Heart left ventricle (tissue), 16 donors: ENCODE results near the gene RPS26. TPM values are rescaled to one million over a fixed set of nuclear protein-coding genes. Genes with fewer than 3 reads are reported as not detected.

Experiments
- ATAC-seq, 4 donors: fragments of 200-7000 bp; cut with Tn5 transposase; one replicate each; pipeline ENCODE4 v1.9.1; 2020 to 2022; ENCODE audit warnings: moderate library complexity in 4 of 4, mild to moderate bottlenecking in 3 of 4, moderate number of reproducible peaks in 1 of 4
- DNase-seq, 5 donors: peaks; one replicate each; pipeline ENCODE4 v3.0.0-alpha.2; 2020
- H3K27ac ChIP-seq, 12 donors: fragments of 200-600 bp; sonication (generic) in 4 of 12; one replicate each; pipeline versions ENCODE4 v1.5.0 to v1.8.0; 2016 to 2022; ENCODE audit warnings: mild to moderate bottlenecking in 2 of 12
- H3K27me3 ChIP-seq, 9 donors: fragments of 200-600 bp; sonication (generic) in 2 of 9; one replicate each; pipeline versions ENCODE4 v1.5.1 to v1.8.0; 2016 to 2022; ENCODE audit warnings: mild to moderate bottlenecking in 3 of 9
- H3K36me3 ChIP-seq, 9 donors: fragments of 200-600 bp; sonication (generic) in 2 of 9; one replicate each; pipeline versions ENCODE4 v1.5.0 to v1.8.0; 2018 to 2022; ENCODE audit warnings: mild to moderate bottlenecking in 2 of 9
- H3K4me1 ChIP-seq, 12 donors: fragments of 200-600 bp; sonication (generic) in 4 of 12; one replicate each; pipeline versions ENCODE4 v1.5.0 to v1.8.0; 2016 to 2022; ENCODE audit warnings: mild to moderate bottlenecking in 3 of 12
- H3K4me3 ChIP-seq, 12 donors: fragments of 200-600 bp; sonication (generic) in 4 of 12; one replicate each; pipeline versions ENCODE4 v1.5.0 to v1.8.0; 2017 to 2022; ENCODE audit warnings: mild to moderate bottlenecking in 9 of 12, moderate library complexity in 4 of 12
- H3K9me3 ChIP-seq, 12 donors: fragments of 200-600 bp; sonication (generic) in 4 of 12; one replicate each; pipeline versions ENCODE4 v1.5.0 to v1.8.0; 2016 to 2022; ENCODE audit warnings: mild to moderate bottlenecking in 1 of 12
- POLR2A ChIP-seq, 2 donors: fragments of 450-650 bp; IDR thresholded peaks; one replicate each; pipeline ENCODE4 v1.6.1; 2017; ENCODE audit warnings: antibody characterized with exemption in 2 of 2, mild to moderate bottlenecking in 2 of 2, moderate library complexity in 2 of 2
- WGBS, 4 donors: extraction: QIAGEN DNeasy Blood & Tissue Kit in 2 of 4; methylation state at CpG; one replicate each; pipeline versions ENCODE4 v1.1.5 to v1.1.7; 2013 to 2018; 5-methylcytosine and 5-hydroxymethylcytosine counted together
- intact Hi-C, 10 donors: fragments of 100-400 bp; cut with DNase I; formaldehyde crosslinking; loops; one replicate each; pipeline versions ENCODE4 v1.11.1 to v1.14.2; 2022
- polyA plus RNA-seq, 2 donors: library from polyadenylated mRNA; stranded (reverse); fragments of 200-250 nt; gene quantifications; one replicate each; pipeline ENCODE4 v1.2.3, GENCODE V29; 2013
- total RNA-seq, 9 donors: library from RNA; depleted of rRNA in 2 of 9; stranded (reverse); fragments of >200 nt in 2 of 9; fragmentation: NEBNext Ultra II Directional in 3 of 9; extraction: Animal tissue kit (Norgen Biotek cat#: 25700) in 3 of 9; gene quantifications; one replicate each; pipeline versions ENCODE4 v1.1.0 to v1.2.4, GENCODE V29; 2016 to 2023
- TF ChIP-seq, protein P1 (sequence below), 12 donors: fragments of 200-600 bp; sonication (generic) in 4 of 12; IDR thresholded peaks; one replicate each; pipeline versions ENCODE4 v1.5.0 to v1.8.0; 2018 to 2022; ENCODE audit warnings: antibody characterized with exemption in 12 of 12, mild to moderate bottlenecking in 5 of 12
- donor health status: ischemic (EF 13 %, LVEDD 7.1; RV severe dilation, severe dysfunction).
- donor health status: healthy with polysubstance abuse.
- donor health status: DM: no; HTN: yes; CAD: no.
- donor health status: DM: no; HTN: no; CAD: no.
- donor health status: ischemic (EF 25% LVEDD 6.9; RV normal size, moderate dysfunction).
- donor health status: ischemic (EF 25% LVEDD 5.7; RV mildly dilated, moderate dysfunction).
- donor health status: healthy.
- donor health status: DM: yes; HTN: yes; CAD: no.
- donor health status: ischemic (EF 35%, LVEDD 5.7; RV mildly dilated, moderate dysfunction).
- donor health status: nonischemic (EF 11% LVEDD 7.7; RV severe dilation, severe dysfunction).
- donor health status: DM: yes; HTN: yes; CAD: no.
- donor health status: PGD.
- donor health status: ischemic (EF 29% LVEDD 5.4; RV normal size, mild dysfunction).
- donor health status: nonischemic (EF 23%, LVEDD 6.1; RV moderate dilation, normal function).

The RPS26 gene
- total and polyA plus RNA-seq, 11 donors: 11.7 to 1,433 (median 27.7) TPM

DNA sequence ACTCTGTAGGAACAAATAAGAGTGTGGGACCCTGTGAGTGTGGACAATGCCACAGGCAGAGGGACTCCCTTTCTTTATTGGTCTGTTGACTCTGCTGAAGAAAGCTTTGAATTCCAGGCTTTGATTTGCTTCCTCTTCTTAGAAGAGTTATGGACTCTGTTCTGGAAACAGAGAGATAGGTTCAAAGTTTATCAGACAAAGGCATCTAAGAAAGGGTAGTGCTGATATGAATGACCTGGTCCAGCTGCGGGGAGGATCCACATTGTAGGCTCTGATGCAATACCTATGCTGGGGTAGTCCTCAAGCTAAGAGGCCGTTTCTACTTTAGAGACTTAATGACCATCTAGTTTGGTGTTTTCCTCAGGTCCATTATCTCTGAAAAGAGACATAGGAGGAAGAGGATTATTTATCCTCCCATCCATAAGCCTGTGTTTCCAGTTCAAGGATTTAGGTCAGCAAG lies 31.6 kb upstream of the RPS26 start:
- no peak for DNase-seq
- intact Hi-C loops: no loop called here

DNA sequence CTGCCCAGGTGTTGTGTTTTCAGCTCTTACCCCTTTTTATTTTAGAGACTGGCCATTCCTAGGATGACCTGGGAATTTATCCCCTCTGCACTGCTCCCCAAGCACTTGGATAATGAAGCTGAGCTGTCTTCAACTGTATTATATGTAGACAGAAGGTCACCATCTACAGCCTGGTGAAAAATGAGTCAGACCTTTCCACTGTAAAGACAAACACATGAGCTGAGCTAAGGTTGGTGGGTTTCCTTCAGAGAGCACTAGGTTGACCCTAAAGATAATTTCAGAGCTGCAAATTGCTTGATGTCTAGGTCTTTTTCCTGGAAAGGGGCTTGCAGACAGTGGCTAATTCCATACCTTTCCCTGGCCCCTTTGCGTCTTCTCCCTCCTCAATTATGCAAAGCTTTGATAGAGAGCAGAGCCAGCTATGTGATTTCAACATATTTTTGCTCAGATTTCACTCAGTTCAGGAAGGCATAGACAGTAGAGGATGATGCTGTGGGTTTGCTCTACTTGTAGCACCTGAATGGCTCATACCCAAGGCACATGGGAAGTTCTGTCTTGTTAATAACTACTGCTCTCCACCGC lies 30.1 kb upstream of the RPS26 start:
- no peak for TF ChIP-seq POLR2A (IDR thresholded peaks at IDR 0.05)
- TF ChIP-seq, protein P1, sequence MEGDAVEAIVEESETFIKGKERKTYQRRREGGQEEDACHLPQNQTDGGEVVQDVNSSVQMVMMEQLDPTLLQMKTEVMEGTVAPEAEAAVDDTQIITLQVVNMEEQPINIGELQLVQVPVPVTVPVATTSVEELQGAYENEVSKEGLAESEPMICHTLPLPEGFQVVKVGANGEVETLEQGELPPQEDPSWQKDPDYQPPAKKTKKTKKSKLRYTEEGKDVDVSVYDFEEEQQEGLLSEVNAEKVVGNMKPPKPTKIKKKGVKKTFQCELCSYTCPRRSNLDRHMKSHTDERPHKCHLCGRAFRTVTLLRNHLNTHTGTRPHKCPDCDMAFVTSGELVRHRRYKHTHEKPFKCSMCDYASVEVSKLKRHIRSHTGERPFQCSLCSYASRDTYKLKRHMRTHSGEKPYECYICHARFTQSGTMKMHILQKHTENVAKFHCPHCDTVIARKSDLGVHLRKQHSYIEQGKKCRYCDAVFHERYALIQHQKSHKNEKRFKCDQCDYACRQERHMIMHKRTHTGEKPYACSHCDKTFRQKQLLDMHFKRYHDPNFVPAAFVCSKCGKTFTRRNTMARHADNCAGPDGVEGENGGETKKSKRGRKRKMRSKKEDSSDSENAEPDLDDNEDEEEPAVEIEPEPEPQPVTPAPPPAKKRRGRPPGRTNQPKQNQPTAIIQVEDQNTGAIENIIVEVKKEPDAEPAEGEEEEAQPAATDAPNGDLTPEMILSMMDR (IDR thresholded peaks at IDR 0.05): no peak
- no peak for ATAC-seq
- WGBS, 4 donors: 95 to 97% (median 95%) methylated on average over 2 of the region's 2 CpGs

More for the DNA sequence above, 31.6 kb upstream of the RPS26 start:
- no peak for TF ChIP-seq POLR2A (IDR thresholded peaks at IDR 0.05)
- TF ChIP-seq, protein P1 (IDR thresholded peaks at IDR 0.05): no peak
- H3K27me3 ChIP-seq: no peaks in the 10 kb centered on the region
- ATAC-seq: no peak
- H3K4me3 ChIP-seq: no peak overlapping the region
- peaks cover 0 to 13% (median 0%) of the 10 kb centered on the region in 9 donors for H3K36me3 ChIP-seq
- H3K27ac ChIP-seq: no peak overlapping the region
- H3K9me3 ChIP-seq: no peaks in the 10 kb centered on the region
- 75 to 92% (median 79%) methylated on average over 2 of the region's 2 CpGs for WGBS, 4 donors
- H3K4me1 ChIP-seq: peaks cover 0 to 15% (median 7%) of the 10 kb centered on the region in 12 donors

DNA sequence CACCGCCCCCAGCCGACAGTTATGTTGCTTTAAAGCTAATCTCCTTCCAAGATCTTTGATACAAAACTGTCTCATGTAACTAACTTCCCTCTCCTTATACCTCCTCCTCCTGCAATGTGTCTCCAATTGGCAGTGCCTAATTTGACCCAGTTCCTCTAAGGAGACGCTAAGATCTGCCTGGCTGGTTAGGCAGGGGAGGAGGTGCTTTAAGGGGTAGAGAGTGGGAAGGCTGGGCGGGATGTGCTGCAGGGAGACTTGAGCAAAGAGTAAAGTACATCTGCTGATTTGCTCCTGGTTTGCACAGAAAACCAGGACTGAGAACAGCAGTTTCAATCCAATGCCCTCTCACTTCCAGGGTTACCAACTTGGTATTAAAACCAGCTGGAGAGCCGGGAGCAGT lies 28.2 kb upstream of the RPS26 start:
- Histone ChIP-seq H3K9me3 (no peaks in the 10 kb centered on the region), H3K27me3 (no peaks in the 10 kb centered on the region), H3K27ac (no peak overlapping the region), H3K36me3 (peaks cover 0 to 21% (median 9%) of the 10 kb centered on the region in 9 donors), H3K4me3 (no peak overlapping the region), H3K4me1 (peaks cover 0 to 1% (median 0%) of the 10 kb centered on the region in 12 donors)
- ATAC-seq: no peak
- no peak for TF ChIP-seq POLR2A (IDR thresholded peaks at IDR 0.05)
- TF ChIP-seq, protein P1 (IDR thresholded peaks at IDR 0.05): no peak
- intact Hi-C loops: no loop called here
- no peak for DNase-seq
- 92 to 95% (median 94%) methylated on average over 5 of the region's 5 CpGs for WGBS, 4 donors

More for the DNA sequence above, 30.1 kb upstream of the RPS26 start:
- Histone ChIP-seq H3K4me3 (no peak overlapping the region), H3K4me1 (peaks cover 0 to 14% (median 7%) of the 10 kb centered on the region in 12 donors), H3K36me3 (peaks cover 0 to 13% (median 0%) of the 10 kb centered on the region in 9 donors), H3K27ac (no peak overlapping the region), H3K27me3 (no peaks in the 10 kb centered on the region), H3K9me3 (no peaks in the 10 kb centered on the region)
- intact Hi-C loops: no loop called here
- no peak for DNase-seq

DNA sequence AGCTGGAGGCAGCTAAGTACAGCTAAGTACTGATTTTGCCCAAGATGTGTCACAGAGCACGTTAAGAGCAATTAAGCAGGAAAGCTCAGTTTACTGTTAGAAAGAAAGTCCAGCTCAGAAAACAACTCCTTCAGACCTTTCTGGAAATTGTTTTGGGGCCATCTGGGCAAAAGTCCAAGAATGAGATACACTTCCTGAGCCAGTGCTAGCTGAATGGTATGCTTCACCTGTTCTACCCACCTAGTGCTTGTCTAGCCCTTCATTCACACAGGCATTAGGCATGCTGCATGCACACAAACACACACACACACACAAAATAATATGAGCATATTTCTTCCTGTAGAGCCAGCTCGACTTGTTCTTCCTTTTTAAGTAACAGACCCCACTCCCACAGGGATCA lies 27.5 kb upstream of the RPS26 start:
- WGBS, 4 donors: 45 to 62% (median 52%) methylated on average over 2 of the region's 2 CpGs
- intact Hi-C loops: no loop called here
- peaks cover 0 to 26% (median 10%) of the 10 kb centered on the region in 9 donors for H3K36me3 ChIP-seq
- ATAC-seq: no peak
- H3K27ac ChIP-seq: no peak overlapping the region
- H3K4me3 ChIP-seq: no peak overlapping the region
- no peak for TF ChIP-seq POLR2A (IDR thresholded peaks at IDR 0.05)
- TF ChIP-seq, protein P1 (IDR thresholded peaks at IDR 0.05): no peak
- no peaks in the 10 kb centered on the region for H3K9me3 ChIP-seq
- H3K27me3 ChIP-seq: no peaks in the 10 kb centered on the region
- DNase-seq: no peak
- H3K4me1 ChIP-seq: no peaks in the 10 kb centered on the region
